Measurements from ENCODE around the gene PROCA1.
A peak's percentile ranks its signal among the peaks of the same experiment; 100 is the strongest.
"Not testable (repeated sequence)": the region's sequence is repeated elsewhere in the genome, so short reads cannot be mapped to it uniquely, and the experiment has no call there.

Gene PROCA1

DNA sequence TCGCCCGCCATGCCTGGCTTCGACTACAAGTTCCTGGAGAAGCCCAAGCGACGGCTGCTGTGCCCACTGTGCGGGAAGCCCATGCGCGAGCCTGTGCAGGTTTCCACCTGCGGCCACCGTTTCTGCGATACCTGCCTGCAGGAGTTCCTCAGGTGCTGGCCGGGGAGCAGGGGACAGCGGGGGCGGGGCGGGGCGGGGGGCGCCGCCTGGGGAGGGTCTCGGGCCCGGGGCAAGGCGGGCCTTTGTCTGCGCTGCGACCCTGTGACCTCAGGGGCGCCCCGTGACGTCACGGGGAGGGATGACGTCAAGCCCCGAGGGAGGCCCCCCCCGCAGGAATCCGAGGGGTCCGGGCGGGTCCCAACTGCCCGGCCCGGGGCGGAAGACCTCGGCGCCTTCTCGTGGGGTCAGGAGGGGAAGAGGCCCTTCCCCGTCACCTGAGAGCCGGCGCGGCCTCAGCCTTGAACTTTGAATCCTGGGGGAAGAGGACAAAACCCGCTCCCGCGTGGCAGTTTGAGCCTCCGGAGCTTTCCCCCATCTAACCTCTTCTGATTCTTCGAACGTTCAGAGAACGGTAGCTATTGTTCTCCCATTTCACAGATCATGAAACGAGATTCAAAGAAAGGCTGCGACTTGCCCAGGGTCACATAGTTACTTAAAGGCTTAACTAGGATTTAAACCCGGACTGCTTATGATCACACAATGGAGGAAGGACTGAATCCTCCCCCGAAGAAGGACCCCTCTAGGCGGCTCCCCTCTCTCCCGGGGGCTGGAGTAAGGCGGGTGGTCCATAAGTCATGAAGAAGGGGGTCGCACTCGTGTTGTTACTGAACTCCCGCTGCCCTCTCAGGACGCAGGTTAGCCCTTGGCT is 32.6 kb upstream of the PROCA1 start:
- DNase-seq (ENCODE audit: low spot score), result peak; percentile 68

DNA sequence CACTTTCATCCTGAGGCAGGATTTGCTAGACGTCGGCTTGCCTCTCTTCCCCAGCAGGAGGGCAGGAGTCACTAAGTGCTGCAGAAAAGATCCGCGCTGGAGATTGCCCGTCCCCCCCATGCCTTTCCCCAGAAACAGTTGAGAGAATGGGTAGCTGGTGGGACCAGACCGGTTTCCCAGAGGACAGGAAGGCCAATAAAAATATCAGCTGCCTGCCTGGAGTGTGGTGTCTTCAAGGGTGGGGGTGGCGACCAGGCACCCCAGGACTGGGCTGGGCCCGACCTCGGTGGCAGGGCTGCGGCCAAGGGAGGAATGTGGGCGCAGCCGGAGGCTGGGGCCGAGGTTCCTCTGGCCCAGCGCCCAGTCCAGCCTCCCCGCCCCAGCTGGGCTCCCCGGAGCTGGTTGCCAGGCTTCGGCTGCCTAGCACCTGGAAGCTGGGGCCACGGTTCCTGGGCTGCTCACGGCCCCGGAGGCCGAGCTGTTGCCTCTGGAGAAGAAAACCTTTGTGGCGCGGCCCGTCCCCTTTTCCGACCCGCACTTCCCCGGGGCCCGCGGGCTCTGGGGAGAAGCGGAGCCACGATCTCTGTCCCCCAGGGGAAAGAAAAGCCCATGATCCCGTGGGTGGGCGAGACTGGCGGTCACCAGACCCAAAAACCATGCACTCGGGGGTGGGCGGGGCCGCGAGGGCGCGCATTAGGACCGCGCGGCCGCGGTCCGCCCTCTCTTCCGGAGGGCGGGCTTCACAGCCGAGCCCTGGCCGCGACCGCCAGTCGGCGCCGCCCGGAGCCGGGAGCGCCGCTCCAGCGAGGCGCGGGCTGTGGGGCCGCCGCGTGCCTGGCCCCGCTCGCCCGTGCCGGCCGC is 31.8 kb upstream of the PROCA1 start, which contains the start of gene TRAF4:
TSS of gene TRAF4 (plus strand) at position 769 of the 861 bp plus-strand sequence. CDS start 102 bp downstream, outside the sequence.
- peak; percentile 90 for DNase-seq (ENCODE audit: low spot score)

DNA sequence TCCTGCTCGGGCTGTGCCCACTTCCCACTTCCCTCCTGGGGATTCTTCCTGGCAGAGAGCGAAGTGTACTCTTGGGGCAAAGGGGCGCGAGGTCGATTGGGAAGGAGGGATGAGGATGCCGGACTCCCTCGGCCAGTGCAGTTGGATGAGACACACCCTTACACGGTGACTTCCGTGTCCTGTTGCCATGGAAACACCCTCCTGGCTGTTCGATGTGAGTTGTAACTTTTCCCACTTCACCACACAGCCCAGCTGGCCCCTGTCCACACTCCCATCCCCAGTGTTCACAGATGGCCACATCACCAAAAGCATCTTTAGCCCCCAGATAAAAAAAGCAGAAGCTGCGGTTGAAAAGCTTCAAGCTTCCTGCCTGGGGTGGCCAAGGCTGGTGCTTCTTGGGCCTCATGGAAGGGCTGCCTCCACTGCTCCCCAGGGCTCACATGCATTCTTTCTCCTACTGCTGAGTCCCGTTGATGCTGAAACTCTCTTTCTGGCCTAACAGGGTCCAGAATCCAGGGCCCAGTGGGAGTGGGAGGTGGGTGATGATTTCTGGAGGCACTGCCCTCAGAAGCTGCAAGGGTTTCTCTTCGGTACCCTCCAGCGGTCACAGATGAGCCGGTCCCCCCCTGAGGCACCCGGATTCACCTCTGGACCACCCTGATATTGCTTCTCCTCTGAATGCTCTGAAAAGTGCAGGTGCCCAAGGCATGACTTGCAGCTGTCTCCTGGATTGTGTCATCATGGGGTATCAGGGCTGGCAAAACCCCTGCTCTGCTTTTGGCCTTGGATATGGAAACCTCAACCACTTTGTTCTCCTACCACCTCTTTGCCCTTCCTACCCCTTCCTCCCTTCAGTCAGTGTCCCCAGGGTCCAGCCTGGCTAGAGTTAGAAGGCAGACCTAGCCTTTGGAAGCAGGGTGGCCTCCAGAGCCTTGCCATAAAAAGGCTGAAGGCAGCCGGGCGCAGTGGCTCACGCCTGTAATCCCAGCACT is 30.0 kb upstream of the PROCA1 start:
- DNase-seq (ENCODE audit: low spot score), result no peak

DNA sequence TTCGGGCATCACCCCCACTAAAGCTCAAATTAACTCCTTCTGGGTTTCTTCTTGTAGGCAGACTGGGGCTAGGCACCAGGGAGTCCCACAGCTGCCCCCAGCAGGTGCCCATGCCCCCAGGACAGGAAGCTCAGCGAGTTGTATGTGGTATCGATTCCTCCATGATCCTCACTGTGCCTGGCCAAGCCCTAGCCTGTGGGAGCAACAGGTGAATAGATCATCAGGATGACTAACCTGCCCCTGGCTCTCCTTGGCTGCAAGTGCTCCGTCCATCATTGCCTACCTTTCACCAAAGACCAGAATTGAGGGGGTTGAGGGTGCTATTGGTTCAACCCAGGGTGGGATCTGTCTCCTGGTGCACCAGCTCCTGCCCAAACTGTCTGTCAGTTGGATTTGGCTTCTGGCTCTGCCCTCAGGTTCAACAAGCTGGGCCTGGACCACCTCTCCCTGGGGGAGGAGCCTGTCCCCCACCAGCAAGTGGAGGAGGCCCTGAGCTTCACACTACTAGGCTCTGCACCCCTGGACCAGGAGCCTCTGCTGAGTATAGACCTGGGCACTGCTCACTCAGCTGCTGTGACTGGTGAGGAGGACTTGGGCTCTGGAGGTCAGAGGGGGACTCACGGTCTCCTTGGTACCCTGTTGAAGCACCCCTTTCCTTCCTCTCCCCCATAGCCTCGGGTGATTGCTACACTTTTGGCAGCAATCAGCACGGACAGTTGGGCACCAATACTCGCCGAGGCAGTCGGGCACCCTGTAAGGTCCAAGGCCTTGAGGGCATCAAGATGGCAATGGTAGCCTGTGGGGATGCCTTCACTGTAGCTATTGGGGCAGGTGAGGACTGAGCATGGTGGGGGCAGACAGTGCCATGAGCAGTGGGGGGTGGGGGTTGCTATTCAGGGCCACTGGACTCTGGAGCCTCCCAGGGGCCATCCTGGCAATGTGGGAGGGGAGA is 29.0 kb upstream of the PROCA1 start:
- DNase-seq (ENCODE audit: low spot score), result no peak

DNA sequence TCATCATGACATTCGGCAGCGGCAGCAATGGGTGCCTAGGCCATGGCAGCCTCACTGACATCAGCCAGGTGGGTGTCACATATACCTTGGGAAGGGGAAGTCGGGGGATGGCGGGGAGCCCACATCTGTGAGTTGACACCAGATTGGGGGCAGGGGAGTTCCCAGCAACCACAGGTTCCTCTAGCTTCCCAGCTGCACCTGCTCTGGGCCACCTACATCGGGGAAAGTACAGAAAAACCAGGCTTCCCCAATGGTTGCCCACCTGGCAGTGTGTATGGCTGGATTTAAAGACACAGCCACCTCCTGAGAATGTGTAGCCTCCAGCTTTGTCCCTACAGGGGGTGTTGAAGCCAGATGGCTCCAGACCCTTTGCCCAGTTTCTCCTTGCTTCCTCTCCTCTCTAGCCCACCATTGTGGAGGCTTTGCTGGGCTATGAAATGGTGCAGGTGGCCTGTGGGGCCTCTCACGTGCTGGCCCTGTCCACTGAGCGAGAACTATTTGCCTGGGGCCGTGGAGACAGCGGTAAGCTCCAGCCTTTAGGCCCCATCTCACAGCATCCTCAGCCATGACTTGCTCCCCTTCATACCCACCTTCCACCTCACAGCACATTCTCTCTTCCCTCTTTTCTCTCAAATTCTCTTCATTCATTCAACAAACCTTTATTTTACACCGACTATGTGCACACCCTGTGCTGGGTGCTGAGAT is 27.1 kb upstream of the PROCA1 start:
- no peak for DNase-seq (ENCODE audit: low spot score)

DNA sequence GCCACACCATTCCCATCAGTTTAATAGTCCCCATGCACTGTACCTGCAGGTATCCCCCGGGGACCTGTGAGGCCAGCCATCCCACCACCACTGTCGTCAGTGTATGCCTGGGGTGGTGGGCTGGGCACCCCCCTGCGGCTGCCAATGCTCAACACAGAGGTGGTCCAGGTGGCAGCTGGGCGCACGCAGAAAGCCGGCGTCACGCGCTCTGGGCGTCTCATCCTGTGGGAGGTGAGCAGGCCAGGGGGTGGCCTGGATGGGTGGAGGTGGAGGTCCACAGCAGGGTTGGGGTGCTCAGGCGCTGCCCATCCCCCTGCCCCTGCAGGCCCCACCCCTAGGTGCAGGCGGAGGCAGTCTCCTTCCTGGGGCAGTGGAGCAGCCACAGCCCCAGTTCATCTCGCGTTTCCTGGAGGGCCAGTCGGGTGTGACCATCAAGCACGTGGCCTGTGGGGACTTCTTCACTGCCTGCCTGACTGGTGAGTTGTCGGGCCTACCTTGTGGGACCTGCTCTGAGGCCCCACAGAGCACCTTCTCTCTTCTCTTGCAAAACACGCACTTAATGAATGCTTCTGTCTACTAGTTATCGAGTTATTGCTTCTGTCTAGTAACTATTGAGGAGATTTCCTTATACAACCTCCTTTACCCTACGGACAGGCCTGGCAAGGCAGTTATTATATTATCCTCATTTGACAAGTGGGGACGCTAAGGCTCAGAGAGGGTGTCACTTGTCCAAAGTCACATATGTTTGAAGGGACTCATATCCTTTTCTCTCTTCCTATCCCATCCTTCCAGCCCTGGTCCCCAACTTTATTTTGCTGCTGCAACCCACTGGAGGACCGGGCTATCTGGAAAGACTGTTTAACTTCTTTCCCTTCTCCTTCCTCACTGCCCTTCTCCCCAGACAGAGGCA is 26.3 kb upstream of the PROCA1 start:
- DNase-seq (ENCODE audit: low spot score), result no peak

DNA sequence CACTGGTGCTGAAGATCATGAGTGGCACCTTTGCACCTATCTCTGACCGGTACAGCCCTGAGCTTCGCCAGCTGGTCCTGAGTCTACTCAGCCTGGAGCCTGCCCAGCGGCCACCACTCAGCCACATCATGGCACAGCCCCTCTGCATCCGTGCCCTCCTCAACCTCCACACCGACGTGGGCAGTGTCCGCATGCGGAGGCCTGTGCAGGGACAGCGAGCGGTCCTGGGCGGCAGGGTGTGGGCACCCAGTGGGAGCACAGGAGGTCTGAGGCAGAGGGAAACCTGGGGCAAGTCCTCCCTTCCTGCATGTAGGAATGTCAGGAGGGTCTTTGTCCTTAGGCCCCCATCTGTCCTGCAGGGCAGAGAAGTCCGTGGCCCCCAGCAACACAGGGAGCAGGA is 25.6 kb upstream of the PROCA1 start:
- no peak for DNase-seq (ENCODE audit: low spot score)

DNA sequence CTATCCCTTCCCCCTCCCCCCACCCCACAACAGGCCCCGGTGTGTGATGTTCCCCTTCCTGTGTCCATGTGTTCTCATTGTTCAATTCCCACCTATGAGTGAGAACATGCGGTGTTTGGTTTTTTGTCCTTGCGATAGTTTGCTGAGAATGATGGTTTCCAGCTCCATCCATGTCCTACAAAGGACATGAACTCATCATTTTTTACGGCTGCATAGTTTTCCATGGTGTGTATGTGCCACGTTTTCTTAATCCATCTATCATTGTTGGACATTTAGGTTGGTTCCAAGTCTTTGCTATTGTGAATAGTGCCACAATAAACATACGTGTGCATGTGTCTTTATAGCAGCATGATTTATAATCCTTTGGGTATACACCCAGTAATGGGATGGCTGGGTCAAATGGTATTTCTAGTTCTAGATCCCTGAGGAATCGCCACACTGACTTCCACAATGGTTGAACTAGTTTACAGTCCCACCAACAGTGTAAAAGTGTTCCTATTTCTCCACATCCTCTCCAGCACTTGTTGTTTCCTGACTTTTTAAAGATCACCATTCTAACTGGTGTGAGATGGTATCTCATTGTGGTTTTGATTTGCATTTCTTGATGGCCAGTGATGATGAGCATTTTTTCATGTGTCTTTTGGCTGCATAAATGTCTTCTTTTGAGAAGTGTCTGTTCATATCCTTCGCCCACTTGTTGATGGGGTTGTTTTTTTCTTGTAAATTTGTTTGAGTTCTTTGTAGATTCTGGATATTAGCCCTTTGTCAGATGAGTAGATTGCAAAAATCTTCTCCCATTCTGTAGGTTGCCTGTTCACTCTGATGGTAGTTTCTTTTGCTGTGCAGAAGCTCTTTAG is 24.5 kb upstream of the PROCA1 start:
- DNase-seq (ENCODE audit: low spot score), result not testable (repeated sequence)

DNA sequence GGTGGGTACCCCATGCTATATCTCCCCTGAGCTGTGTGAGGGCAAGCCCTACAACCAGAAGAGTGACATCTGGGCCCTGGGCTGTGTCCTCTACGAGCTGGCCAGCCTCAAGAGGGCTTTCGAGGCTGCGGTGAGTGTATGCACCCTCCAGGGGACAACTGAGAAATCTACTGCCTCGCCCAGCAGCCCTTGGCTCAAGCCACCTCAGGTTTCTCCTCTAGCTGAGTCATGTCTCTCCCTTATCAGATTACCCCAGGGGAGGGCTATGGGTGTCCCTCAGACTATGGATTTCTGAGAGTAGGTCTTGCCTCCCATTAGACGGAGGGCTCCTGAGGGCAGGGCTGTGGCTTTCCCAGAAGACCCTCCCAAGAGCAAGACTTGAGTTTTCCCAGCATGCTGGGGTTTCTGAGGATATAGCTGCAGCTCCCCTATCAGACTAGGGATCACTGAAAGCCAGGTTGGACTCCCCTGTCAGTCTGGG is 23.6 kb upstream of the PROCA1 start:
- DNase-seq (ENCODE audit: low spot score), result no peak

DNA sequence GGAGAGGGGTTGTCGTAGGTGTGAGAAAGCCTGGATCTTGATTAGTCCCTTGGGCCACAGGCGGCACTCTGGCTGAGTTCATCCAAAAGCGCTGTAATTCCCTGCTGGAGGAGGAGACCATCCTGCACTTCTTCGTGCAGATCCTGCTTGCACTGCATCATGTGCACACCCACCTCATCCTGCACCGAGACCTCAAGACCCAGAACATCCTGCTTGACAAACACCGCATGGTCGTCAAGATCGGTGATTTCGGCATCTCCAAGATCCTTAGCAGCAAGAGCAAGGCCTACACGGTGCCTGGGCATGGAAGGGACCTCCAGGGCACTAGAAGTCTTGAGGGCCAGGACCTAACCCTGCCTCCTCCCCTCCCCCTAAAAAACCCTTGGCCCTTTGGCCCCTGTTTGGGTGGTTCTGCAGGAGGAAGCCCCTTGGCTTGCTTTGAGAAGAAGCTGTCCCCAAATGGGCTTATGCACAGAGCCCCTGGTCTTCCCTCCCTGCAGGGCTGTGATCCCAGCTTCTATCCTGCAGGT is 23.1 kb upstream of the PROCA1 start:
- DNase-seq (ENCODE audit: low spot score), result no peak

DNA sequence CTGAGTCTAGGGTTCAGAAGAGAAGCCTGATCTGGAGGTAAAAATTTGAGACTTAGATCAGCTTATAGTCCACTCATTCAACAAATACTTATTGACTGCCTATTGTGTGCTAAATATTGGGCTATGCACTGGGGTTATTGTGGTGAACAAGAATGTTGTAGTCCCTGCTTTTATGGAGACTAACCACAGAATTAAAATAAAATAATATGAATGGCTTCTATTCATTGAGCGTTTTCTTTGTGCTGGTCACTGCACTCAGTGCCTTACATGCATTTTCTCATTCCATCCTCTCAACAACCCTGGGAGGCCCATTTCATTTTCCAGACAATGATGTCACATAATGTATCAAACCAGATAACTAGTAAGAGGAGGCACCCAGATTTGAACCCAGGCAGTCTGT is 21.7 kb upstream of the PROCA1 start:
- no peak for DNase-seq (ENCODE audit: low spot score)

DNA sequence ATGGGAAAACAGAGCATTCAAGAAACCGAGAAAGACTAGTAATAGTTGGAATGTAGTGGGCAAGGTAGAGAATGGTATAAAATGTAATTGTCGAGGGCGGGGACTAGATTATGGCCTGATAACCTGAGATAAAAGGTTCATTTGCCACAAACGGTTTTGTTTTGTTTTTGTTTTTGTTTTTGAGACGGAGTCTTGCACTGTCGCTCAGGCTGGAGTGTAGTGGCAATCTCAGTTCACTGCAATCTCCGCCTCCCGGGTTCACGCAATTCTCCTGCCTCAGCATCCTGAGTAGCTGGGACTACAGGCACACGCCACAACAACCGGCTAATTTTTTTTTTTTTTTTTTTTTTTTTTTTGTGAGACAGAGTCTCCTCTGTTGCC is 18.3 kb upstream of the PROCA1 start:
- DNase-seq (ENCODE audit: low spot score), result no peak

DNA sequence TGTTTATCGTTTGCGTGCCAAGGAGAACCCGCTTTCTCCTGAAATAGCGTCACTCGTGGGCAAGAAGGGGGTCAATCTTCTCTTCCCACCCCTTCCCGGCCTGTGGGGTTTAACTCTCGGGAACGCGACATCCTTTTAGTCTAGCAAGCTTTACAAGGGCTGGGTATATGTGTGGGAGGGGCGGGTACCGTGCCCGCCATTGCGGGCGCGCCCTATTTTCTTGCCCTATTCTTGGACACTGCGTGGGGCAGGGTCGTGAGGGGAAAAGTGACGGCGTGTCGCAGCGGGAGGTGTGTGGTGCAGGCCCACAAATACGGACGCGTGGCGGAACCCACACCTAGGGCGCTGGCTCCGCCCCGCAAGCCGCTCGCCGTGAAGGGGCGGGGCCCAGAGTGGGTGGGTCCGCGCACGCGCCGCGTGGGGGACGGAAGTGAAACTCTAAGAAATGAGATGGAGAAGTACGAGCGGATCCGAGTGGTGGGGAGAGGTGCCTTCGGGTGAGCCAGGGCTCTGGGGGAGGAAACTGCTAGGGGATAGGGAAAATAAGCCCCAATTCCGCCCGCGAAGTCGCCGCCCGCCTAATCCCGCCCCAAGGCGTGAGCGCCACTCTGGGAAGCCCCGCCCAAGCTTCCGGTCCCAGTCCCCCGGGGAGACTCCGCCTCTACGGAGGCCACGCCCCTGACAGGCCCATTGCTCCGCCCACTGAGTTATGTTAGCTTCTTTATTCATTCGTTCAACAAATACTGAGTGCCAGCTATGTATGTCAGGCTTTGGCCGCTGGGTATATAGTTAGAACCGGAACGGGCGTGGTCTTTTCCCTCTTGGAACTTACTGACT is 16.9 kb upstream of the PROCA1 start, which contains the start of gene NEK8:
TSS of gene NEK8 (plus strand) at position 425 of the 837 bp plus-strand sequence. CDS start at position 451, 26 bp downstream.
- peak; percentile 94 for DNase-seq (ENCODE audit: low spot score)

DNA sequence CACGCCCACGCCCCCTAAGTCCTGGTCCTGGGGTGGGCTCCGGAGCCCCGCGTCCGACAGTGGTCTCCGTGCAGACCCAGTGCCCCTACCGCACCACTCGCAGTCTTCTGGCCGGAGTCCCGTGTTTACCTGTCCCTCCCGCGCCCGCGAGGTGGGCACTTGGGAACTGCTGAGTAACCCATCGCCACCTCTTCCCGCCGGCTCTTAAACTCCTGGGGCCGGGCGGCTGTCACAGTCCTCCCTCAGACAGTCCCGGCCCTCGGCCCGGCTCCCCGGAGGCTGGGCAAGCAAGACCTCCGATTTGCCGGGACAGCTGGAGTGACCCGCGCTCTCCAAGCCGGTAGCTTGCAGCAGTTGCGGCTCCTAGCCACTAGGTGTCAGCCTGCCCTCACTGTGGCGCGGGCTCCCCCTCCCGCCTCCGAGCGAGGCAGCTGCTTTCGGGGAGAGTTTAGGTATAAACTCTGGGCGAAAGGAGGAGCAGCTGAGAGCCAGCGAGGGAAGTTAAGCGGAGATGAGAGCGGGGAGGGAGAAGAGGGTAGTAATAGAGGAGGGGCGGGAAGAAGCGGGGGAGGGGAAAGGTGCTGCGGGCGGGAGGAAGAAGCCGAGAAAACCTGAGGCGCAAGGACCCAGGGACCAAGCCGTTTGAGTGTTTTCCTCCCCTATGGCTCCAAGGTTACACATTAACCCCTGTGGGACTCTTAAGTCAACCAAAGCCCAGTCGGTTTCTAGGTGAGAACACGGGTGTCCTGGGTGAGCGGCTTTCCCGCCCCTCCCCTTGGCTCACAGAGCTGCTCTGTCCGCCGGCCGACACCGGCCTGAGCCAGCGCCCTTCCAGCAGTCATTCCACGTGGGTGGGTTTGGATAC is 15.2 kb upstream of the PROCA1 start:
- DNase-seq (ENCODE audit: low spot score), result peak; percentile 95

DNA sequence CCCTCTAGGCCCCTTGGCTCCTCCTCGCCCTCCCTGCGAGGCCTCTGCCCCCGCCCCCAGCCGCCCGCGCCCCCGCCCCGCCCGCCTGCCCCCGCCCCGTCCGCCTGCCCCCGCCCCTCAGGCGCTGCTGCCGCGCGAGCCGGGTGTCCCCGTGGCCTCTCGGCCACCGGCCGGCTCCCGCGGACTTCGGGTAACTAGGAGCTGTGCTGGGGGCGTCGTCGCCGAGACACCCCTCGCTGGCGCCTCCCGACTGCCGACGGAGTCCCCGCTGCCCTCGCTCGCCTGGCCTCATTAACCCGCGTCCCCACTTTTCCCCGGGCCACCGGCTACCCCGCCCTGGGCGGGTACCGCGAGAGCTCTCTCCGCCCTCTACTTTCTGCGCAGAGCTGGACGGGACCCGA is 14.5 kb upstream of the PROCA1 start, which contains the start of gene TLCD1:
TSS of gene TLCD1 (minus strand) at position 8 of the 401 bp plus-strand sequence. CDS start 136 bp downstream, outside the sequence.
- DNase-seq (ENCODE audit: low spot score), result peak; percentile 65
